ENCODE results near the gene GDF10.

Gene GDF10

DNA sequence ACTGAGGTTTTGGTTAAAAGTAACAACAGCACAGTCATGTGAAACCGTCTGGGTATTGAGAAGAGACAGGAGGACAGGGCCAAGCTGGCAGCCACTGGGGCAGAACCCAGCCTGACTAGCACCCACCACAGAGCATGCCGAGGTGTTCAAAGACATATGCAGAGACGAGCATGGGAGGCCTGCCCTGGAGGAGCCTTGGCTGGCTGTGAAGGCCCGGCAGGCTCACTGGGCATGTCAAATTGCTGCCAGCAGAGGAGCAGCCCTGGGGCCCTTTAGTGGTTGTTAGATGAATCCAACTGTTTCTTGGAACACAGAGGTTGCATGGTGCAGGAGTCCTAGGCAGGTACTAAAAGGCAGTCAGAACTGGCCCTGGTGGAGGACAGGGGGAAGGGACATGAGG is 17.3 kb downstream of the GDF10 start:
- Histone ChIP-seq H3K9ac (ENCODE audit: low read length) (no peak overlapping the region), H4K20me1 (ENCODE audit: insufficient read depth, low read length) (no peaks in the 10 kb centered on the region), H3K27ac (ENCODE audit: low read length) (no peak overlapping the region), H3K36me3 (replicated peaks; ENCODE audit: low read depth, low read length) (no peaks in the 10 kb centered on the region), H3K4me2 (ENCODE audit: low read length) (no peak overlapping the region), H3K79me2 (ENCODE audit: low read length) (no peaks in the 10 kb centered on the region), H3K9me3 (ENCODE audit: insufficient read depth, low read length) (no peaks in the 10 kb centered on the region), H2AFZ (ENCODE audit: low read depth, low read length) (no peak overlapping the region), H3K27me3 (ENCODE audit: low read depth, low read length) (no peaks in the 10 kb centered on the region), H3K4me3 (ENCODE audit: low read length) (no peak overlapping the region), H3K4me1 (ENCODE audit: low read length) (no peaks in the 10 kb centered on the region)
- no peak for TF ChIP-seq EZH2phosphoT487 (IDR thresholded peaks at IDR 0.05; ENCODE audit: low read depth)
- TF ChIP-seq, protein P1, sequence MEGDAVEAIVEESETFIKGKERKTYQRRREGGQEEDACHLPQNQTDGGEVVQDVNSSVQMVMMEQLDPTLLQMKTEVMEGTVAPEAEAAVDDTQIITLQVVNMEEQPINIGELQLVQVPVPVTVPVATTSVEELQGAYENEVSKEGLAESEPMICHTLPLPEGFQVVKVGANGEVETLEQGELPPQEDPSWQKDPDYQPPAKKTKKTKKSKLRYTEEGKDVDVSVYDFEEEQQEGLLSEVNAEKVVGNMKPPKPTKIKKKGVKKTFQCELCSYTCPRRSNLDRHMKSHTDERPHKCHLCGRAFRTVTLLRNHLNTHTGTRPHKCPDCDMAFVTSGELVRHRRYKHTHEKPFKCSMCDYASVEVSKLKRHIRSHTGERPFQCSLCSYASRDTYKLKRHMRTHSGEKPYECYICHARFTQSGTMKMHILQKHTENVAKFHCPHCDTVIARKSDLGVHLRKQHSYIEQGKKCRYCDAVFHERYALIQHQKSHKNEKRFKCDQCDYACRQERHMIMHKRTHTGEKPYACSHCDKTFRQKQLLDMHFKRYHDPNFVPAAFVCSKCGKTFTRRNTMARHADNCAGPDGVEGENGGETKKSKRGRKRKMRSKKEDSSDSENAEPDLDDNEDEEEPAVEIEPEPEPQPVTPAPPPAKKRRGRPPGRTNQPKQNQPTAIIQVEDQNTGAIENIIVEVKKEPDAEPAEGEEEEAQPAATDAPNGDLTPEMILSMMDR (IDR thresholded peaks at IDR 0.05; ENCODE audit: low read depth, low read length) = no peak

DNA sequence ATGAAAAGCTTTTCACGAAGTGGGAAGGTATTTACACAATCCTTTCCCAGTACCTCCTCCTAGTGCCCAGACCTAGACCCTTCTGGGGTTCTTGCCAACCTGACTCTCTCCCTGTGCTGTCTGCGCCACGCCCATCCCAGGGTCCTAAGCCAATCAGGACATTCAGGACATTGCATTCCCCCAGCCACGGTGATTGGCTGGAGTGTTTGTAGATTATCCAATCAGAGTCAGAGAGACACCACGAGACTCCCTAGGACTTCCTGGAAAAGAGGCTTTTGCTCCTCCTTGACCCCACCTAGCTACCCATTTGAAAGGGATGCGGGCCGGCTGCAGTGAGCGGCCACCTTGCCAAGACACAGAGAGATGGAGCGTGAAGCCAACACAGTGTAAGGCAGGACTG is 18.7 kb downstream of the GDF10 start:
- H3K79me2 ChIP-seq (ENCODE audit: low read length) = no peaks in the 10 kb centered on the region
- H3K4me2 ChIP-seq (ENCODE audit: low read length) = no peak overlapping the region
- no peak overlapping the region for H3K9ac ChIP-seq (ENCODE audit: low read length)
- no peaks in the 10 kb centered on the region for H3K4me1 ChIP-seq (ENCODE audit: low read length)
- H3K4me3 ChIP-seq (ENCODE audit: low read length) = no peak overlapping the region
- no peaks in the 10 kb centered on the region for H3K36me3 ChIP-seq (replicated peaks; ENCODE audit: low read depth, low read length)
- no peak overlapping the region for H2AFZ ChIP-seq (ENCODE audit: low read depth, low read length)
- no peaks in the 10 kb centered on the region for H3K9me3 ChIP-seq (ENCODE audit: insufficient read depth, low read length)
- no peaks in the 10 kb centered on the region for H4K20me1 ChIP-seq (ENCODE audit: insufficient read depth, low read length)
- no peak for TF ChIP-seq EZH2phosphoT487 (IDR thresholded peaks at IDR 0.05; ENCODE audit: low read depth)
- TF ChIP-seq, protein P1 (IDR thresholded peaks at IDR 0.05; ENCODE audit: low read depth, low read length) = no peak
- H3K27me3 ChIP-seq (ENCODE audit: low read depth, low read length) = no peaks in the 10 kb centered on the region
- no peak overlapping the region for H3K27ac ChIP-seq (ENCODE audit: low read length)

DNA sequence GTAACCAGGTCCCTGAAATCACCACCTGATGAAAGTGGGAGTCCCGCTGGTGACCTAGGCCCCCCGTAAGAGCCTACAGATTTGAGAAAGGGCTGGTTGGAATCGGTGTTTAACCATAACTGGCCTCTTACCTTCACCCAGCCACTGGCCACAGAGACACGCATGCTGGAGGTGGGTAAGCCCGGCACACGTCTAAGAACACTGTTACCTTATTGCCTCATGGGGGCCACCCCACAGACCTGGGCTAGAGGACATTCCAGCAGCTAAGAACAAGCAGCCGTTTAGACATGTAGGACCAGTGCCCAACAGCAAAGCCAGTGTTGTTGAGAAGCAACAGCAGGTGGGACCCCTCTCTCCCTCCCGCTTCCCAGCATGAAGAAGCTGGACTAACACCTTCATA is 19.8 kb downstream of the GDF10 start:
- H2AFZ ChIP-seq (ENCODE audit: low read depth, low read length) = no peak overlapping the region
- H3K9ac ChIP-seq (ENCODE audit: low read length) = no peak overlapping the region
- TF ChIP-seq, protein P1 (IDR thresholded peaks at IDR 0.05; ENCODE audit: low read depth, low read length) = no peak
- no peak for TF ChIP-seq EZH2phosphoT487 (IDR thresholded peaks at IDR 0.05; ENCODE audit: low read depth)
- H3K4me2 ChIP-seq (ENCODE audit: low read length) = no peak overlapping the region
- H3K4me1 ChIP-seq (ENCODE audit: low read length) = no peaks in the 10 kb centered on the region
- H4K20me1 ChIP-seq (ENCODE audit: insufficient read depth, low read length) = no peaks in the 10 kb centered on the region
- H3K4me3 ChIP-seq (ENCODE audit: low read length) = no peak overlapping the region
- no peaks in the 10 kb centered on the region for H3K9me3 ChIP-seq (ENCODE audit: insufficient read depth, low read length)
- no peaks in the 10 kb centered on the region for H3K27me3 ChIP-seq (ENCODE audit: low read depth, low read length)
- no peak overlapping the region for H3K27ac ChIP-seq (ENCODE audit: low read length)
- H3K79me2 ChIP-seq (ENCODE audit: low read length) = no peaks in the 10 kb centered on the region
- H3K36me3 ChIP-seq (replicated peaks; ENCODE audit: low read depth, low read length) = no peaks in the 10 kb centered on the region

DNA sequence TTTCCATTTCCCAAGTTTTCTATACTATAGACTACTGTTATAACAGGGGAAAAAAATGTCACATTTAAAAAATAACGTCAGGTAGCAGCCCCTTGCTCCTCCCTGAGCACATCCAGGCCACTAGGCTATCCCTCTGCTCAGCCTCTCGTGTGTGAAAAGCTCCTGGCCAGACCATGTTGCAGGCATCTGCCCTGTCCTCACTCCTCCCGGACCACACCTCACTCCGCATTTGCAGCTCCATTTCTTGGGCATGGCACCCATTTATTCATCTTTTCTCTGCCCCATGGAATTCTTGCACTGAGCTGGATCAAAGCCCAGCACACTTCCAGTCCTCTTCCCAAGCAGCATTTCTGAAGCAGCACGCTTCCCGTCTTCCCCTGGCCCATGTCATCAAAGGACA is 20.8 kb downstream of the GDF10 start:
- Histone ChIP-seq H3K4me2 (ENCODE audit: low read length) (no peak overlapping the region), H4K20me1 (ENCODE audit: insufficient read depth, low read length) (no peaks in the 10 kb centered on the region), H3K36me3 (replicated peaks; ENCODE audit: low read depth, low read length) (no peaks in the 10 kb centered on the region), H3K4me3 (ENCODE audit: low read length) (no peak overlapping the region), H3K27ac (ENCODE audit: low read length) (no peak overlapping the region), H3K79me2 (ENCODE audit: low read length) (no peaks in the 10 kb centered on the region), H3K9ac (ENCODE audit: low read length) (no peak overlapping the region), H3K9me3 (ENCODE audit: insufficient read depth, low read length) (no peaks in the 10 kb centered on the region), H3K27me3 (ENCODE audit: low read depth, low read length) (no peaks in the 10 kb centered on the region), H3K4me1 (ENCODE audit: low read length) (no peaks in the 10 kb centered on the region), H2AFZ (ENCODE audit: low read depth, low read length) (no peak overlapping the region)
- TF ChIP-seq, protein P1 (IDR thresholded peaks at IDR 0.05; ENCODE audit: low read depth, low read length) = no peak
- no peak for TF ChIP-seq EZH2phosphoT487 (IDR thresholded peaks at IDR 0.05; ENCODE audit: low read depth)

All from OCI-LY3 (cell line).